HepG2 (cell line): Measurements from ENCODE around the gene DNAJB2. TPM values are rescaled to one million over a fixed set of nuclear protein-coding genes. Genes with fewer than 3 reads are reported as not detected.

ENCODE experiments used
- ATAC-seq: fragments of 200-7000 bp; cut with Tn5 transposase; 3 replicates; pipeline ENCODE4 v1.9.1; 2020; ENCODE audit warnings: mild to moderate bottlenecking, moderate library complexity
- BruUV-seq: library from RNA; stranded (reverse); fragments of 400-500 nt; replicated peaks from 2 replicates; lab custom pipeline; 2021; lab: Mats Ljungman, UMichigan
- CTCF ChIA-PET: fragments of 300-600 bp; formaldehyde crosslinking; extraction: SDS; loops from one replicate; lab custom pipeline; 2021; ENCODE audit warnings: low total read pairs, inconsistent platforms, low intra/inter-chr PET ratio; lab: Yijun Ruan, JAX
- POLR2A ChIA-PET: fragments of 350-600 bp; sonication (Branson Sonifier 250); formaldehyde crosslinking; loops from one replicate; lab custom pipeline; 2020; ENCODE audit warnings: antibody characterized with exemption, inconsistent platforms; lab: Yijun Ruan, JAX
- DNase-seq: peaks from one replicate; pipeline ENCODE4 v3.0.0-alpha.2; 2015; ENCODE audit warnings: low spot score
- FAIRE-seq: peaks from 3 replicates; lab custom pipeline; 2011; peaks lifted over from hg19 to GRCh38; lab: Jason Lieb, UNC
- H2AFZ ChIP-seq: one replicate; pipeline ENCODE4 v1.6.1; 2011; ENCODE audit warnings: low read length, inconsistent platforms
- H3K27ac ChIP-seq: fragments of 300-600 bp; 3 replicates; pipeline ENCODE4 v1.8.0; 2011; ENCODE audit warnings: mixed run types, mild to moderate bottlenecking, mixed read lengths, low read length, inconsistent platforms; ENCODE audit not compliant: insufficient read depth; ENCODE audit errors: extremely low read length
- H3K27me3 ChIP-seq, 2 experiments: fragments of 200-600 bp in 1 of 2; 2 replicates in 1 of 2; 3 replicates in 1 of 2; pipeline versions ENCODE4 v1.6.0 to v1.8.0; 2011; ENCODE audit warnings: low read length in 2 of 2, mild to moderate bottlenecking in 2 of 2, moderate library complexity in 2 of 2, inconsistent platforms in 1 of 2; ENCODE audit not compliant: insufficient read depth in 2 of 2, control insufficient read depth in 1 of 2
- H3K36me3 ChIP-seq, 2 experiments: fragments of 200-600 bp in 1 of 2; replicated peaks in 1 of 2; 2 replicates in 1 of 2; 3 replicates in 1 of 2; pipeline versions ENCODE4 v1.5.1 to v1.8.0; 2011; ENCODE audit warnings: low read length in 2 of 2, inconsistent platforms in 1 of 2; ENCODE audit not compliant: insufficient read depth in 2 of 2, control insufficient read depth in 1 of 2
- H3K4me1 ChIP-seq: 2 replicates; pipeline ENCODE4 v1.5.1; 2012; ENCODE audit warnings: low read length, inconsistent platforms; ENCODE audit not compliant: insufficient read depth
- H3K4me2 ChIP-seq: 2 replicates; pipeline ENCODE4 v1.6.0; 2011; ENCODE audit warnings: low read depth, low read length, inconsistent platforms
- H3K4me3 ChIP-seq, 3 experiments: fragments of 200-600 bp in 1 of 3; sonication (generic), shearing (Covaris generic) in 1 of 3; replicated peaks in 1 of 3; 2 replicates each; pipeline ENCODE4 v1.5.1; 2011 to 2016; ENCODE audit warnings: low read length in 3 of 3, inconsistent platforms in 2 of 3, low read depth in 2 of 3, mild to moderate bottlenecking in 2 of 3, control low read depth in 1 of 3, mixed read lengths in 1 of 3; ENCODE audit not compliant: insufficient read depth in 1 of 3
- H3K79me2 ChIP-seq: one replicate; pipeline ENCODE4 v1.6.1; 2011; ENCODE audit warnings: low read length, inconsistent platforms; ENCODE audit not compliant: insufficient read depth
- H3K9ac ChIP-seq: 2 replicates; pipeline ENCODE4 v1.6.0; 2011; ENCODE audit warnings: mild to moderate bottlenecking, low read depth, low read length, inconsistent platforms; ENCODE audit not compliant: insufficient read depth
- H3K9me3 ChIP-seq: 2 replicates; pipeline ENCODE4 v1.5.1; 2012; ENCODE audit warnings: mild to moderate bottlenecking, low read length
- H4K20me1 ChIP-seq: 2 replicates; pipeline ENCODE4 v1.6.0; 2011; ENCODE audit warnings: inconsistent platforms, mild to moderate bottlenecking, low read length, moderate library complexity; ENCODE audit not compliant: insufficient read depth
- ARNTL ChIP-seq: sonication (generic); formaldehyde crosslinking; IDR thresholded peaks from 2 replicates; pipeline ENCODE4 v1.4.0; 2020; ENCODE audit warnings: mild to moderate bottlenecking, missing genetic modification reagents
- IKZF1 ChIP-seq: fragments of 450-650 bp; IDR thresholded peaks from 2 replicates; pipeline ENCODE4 v1.7.1; 2016
- MAFG ChIP-seq: sonication (generic); formaldehyde crosslinking; IDR thresholded peaks from 2 replicates; pipeline ENCODE4 v1.5.1; 2020; ENCODE audit warnings: mild to moderate bottlenecking, missing genetic modification reagents
- MBD4 ChIP-seq: IDR thresholded peaks from 2 replicates; pipeline ENCODE4 v1.6.1; 2012; ENCODE audit warnings: low read length, inconsistent platforms, borderline replicate concordance
- MIER2 ChIP-seq: IDR thresholded peaks from 2 replicates; pipeline ENCODE4 v1.6.1; 2016; ENCODE audit warnings: missing biosample characterization, missing genetic modification reagents
- MTF2 ChIP-seq: sonication (generic); formaldehyde crosslinking; IDR thresholded peaks from 2 replicates; pipeline ENCODE4 v1.5.0; 2020; ENCODE audit warnings: missing genetic modification reagents, borderline replicate concordance
- NFIB ChIP-seq: sonication (generic); formaldehyde crosslinking; IDR thresholded peaks from 2 replicates; pipeline ENCODE4 v1.9.0; 2021; ENCODE audit warnings: missing genetic modification reagents, mild to moderate bottlenecking, borderline replicate concordance
- NR1H2 ChIP-seq: sonication (generic); formaldehyde crosslinking; IDR thresholded peaks from 2 replicates; pipeline ENCODE4 v1.8.1; 2022; ENCODE audit warnings: low read depth, missing genetic modification reagents, borderline replicate concordance
- RFX5 ChIP-seq: IDR thresholded peaks from 2 replicates; pipeline ENCODE4 v1.6.1; 2011; ENCODE audit warnings: low read depth, low read length, improper control_type of control experiment
- TRIM24 ChIP-seq: sonication (generic); formaldehyde crosslinking; IDR thresholded peaks from 2 replicates; pipeline ENCODE4 v1.8.0; 2022; ENCODE audit warnings: mild to moderate bottlenecking, missing genetic modification reagents
- ZBTB7B ChIP-seq: sonication (generic); formaldehyde crosslinking; IDR thresholded peaks from 2 replicates; pipeline ENCODE4 v1.4.0; 2020; ENCODE audit warnings: missing genetic modification reagents
- ZIK1 ChIP-seq: sonication (generic); formaldehyde crosslinking; IDR thresholded peaks from 2 replicates; pipeline ENCODE4 v1.5.0; 2020; ENCODE audit warnings: mild to moderate bottlenecking, low read depth, missing genetic modification reagents, borderline replicate concordance
- ZNF343 ChIP-seq: sonication (generic); formaldehyde crosslinking; IDR thresholded peaks from 2 replicates; pipeline ENCODE4 v1.4.0; 2020; ENCODE audit warnings: mild to moderate bottlenecking, missing genetic modification reagents
- ZSCAN20 ChIP-seq: sonication (generic); formaldehyde crosslinking; IDR thresholded peaks from 2 replicates; pipeline ENCODE4 v1.4.0; 2020; ENCODE audit warnings: missing genetic modification reagents, mild to moderate bottlenecking, borderline replicate concordance
- ZSCAN22 ChIP-seq: sonication (generic); formaldehyde crosslinking; IDR thresholded peaks from 2 replicates; pipeline ENCODE4 v1.4.0; 2020; ENCODE audit warnings: mild to moderate bottlenecking, missing genetic modification reagents
- WGBS: methylation state at CpG from one replicate; pipeline ENCODE4 v1.1.6; 2017; ENCODE audit warnings: low lambda C conversion rate; 5-methylcytosine and 5-hydroxymethylcytosine counted together
- in situ Hi-C: cut with HindIII; loops from 2 replicates; pipeline ENCODE4 v1.10.0; 2017; ENCODE audit warnings: low pct_unique_long_range_greater_than_20kb; ENCODE audit not compliant: extremely low pct_ligation_motif_present
- intact Hi-C: fragments of 100-400 bp; cut with micrococcal nuclease; formaldehyde crosslinking; loops from one replicate; pipeline ENCODE4 v1.10.0; 2022; ENCODE audit not compliant: unreplicated experiment
- polyA plus RNA-seq, 8 experiments: library from polyadenylated mRNA; depleted of rRNA in 3 of 8; stranded (reverse) in 7 of 8; unstranded in 1 of 8; fragments of >200 nt; fragmentation: Illumina TruSeq in 4 of 8; extraction: Trizol in 4 of 8; gene quantifications; 2 replicates each; pipeline versions ENCODE4 v1.2.1 to v1.2.3, GENCODE V29; 2011 to 2016; ENCODE audit warnings: low read depth in 4 of 8, missing spikeins in 1 of 8, mixed read lengths in 1 of 8; ENCODE audit not compliant: insufficient read depth in 1 of 8
- total RNA-seq, 5 experiments: library from RNA; depleted of rRNA; stranded (reverse); fragments of >200 nt; fragmentation: Illumina TruSeq; extraction: Trizol; gene quantifications; 2 replicates each; pipeline ENCODE4 v1.2.3, GENCODE V29; 2016; ENCODE audit warnings: low read depth in 1 of 5
- TF ChIP-seq, protein P1 (sequence below): IDR thresholded peaks from 2 replicates; pipeline ENCODE4 v1.6.1; 2016; ENCODE audit warnings: low read depth, borderline replicate concordance

The DNAJB2 gene
- total and polyA plus RNA-seq, 2 of the 13 experiments (the other 11 are each of a cell fraction or from before 2014, with no cell fraction given), result 21.3 to 31.1 TPM

DNA sequence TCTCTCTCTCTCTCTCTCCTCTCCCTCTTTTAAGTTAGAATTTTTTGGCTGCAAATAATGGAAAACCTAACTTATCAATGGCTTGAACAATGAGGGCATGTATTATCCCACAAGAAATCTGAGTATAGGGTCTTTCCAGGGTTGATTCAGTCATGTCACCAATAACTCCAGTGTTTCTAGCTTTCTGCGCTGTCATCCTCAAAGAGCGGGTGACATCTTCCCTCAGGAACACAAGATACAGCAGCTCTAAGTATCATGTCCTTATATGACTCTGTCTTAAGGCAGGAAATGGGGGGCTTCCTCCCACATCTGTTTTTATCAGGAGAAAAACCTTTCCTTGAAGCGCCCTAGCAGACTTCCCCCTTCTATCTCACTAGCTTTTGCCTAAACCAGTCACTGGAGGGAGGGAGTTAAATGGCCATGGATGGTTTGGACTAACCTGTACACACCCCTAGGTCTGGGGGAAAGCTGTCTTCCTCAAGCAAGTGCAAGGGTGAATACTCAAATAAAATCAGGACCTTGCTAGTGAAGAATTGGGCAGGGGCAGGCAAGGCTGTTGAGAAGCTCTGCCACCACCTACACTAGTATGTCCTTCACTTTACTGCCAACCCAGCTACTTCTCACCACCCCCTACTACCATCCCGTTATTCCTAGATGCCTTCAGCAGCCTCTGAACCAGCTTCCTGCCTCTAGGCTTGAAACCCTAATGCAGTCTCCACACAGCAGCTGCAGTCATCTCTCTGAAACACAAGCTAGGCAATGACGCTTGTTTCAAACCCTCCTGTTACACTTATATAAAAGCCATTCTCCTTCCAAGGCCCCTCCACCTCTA, 17.9 kb upstream of the DNAJB2 start:
- intact Hi-C loops (no loop called here), in situ Hi-C loops (no loop called here)
- Histone ChIP-seq H3K4me2 (no peak overlapping the region), H3K9me3 (no peaks in the 10 kb centered on the region), H3K79me2 (no peaks in the 10 kb centered on the region), H3K4me1 (peaks cover 9% of the 10 kb centered on the region; the same call in 1 of the 2 replicates), H2AFZ (no peak overlapping the region), H3K4me3 (no peak overlapping the region), H3K27me3 (peaks cover 2 to 38% of the 10 kb centered on the region in 2 experiments; a peak in 4 of 5 replicates), H3K27ac (no peak overlapping the region), H4K20me1 (no peaks in the 10 kb centered on the region), H3K9ac (no peak overlapping the region), H3K36me3 (no peaks in the 10 kb centered on the region)
- peak; percentile 39; the same call in 2 of the 3 replicates for ATAC-seq
- no peak for FAIRE-seq
- TF ChIP-seq ARNTL (CRISPR knock-in tag), result no peak
- TF ChIP-seq ZSCAN20, result no peak
- TF ChIP-seq TRIM24 (CRISPR knock-in tag), result no peak
- TF ChIP-seq MTF2 (CRISPR knock-in tag), result no peak
- no peak for TF ChIP-seq IKZF1
- DNase-seq, result no peak
- ChIA-PET CTCF (no interaction called here), POLR2A (interaction anchor here (1.0 to 3.3 kb wide), 6 partner anchors 9 to 84 kb away, joined by 3 to 21 read pairs (median 3); partner anchors contain the start of genes ANKZF1, ATG9A, CNPPD1 and GLB1L)
- BruUV-seq, result no TSS peak
- 36% methylated on average over 5 of the region's 5 CpGs for WGBS

DNA sequence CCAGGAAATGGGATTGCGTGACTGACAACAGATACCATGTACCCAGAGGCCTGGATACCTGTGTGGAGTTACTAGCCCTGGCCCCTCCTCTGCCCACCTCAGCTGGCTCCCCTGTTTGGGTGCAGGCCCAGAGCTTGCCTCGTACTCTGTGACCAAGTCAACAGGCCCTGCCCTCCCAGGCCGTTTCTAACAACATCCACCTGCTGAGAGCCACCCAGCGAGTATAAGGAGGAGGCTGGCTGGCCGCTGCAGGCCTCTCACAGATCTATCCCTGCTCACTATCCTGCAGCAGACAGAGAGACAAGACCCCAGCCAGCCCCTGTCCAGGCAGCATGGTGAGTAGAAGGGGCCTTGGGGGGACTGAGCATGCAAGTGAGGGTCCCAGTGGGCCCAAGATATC, 12.9 kb upstream of the DNAJB2 start:
- CTCF ChIA-PET, result no interaction called here
- H3K4me2 ChIP-seq, result no peak overlapping the region
- no TSS peak for BruUV-seq
- peaks cover 2 to 25% of the 10 kb centered on the region in 2 experiments; a peak in 2 of 5 replicates for H3K27me3 ChIP-seq
- in situ Hi-C loops, result no loop called here
- H3K27ac ChIP-seq, result no peak overlapping the region
- FAIRE-seq (no peak), DNase-seq (no peak), ATAC-seq (no peak)
- H3K4me1 ChIP-seq, result peaks cover 26% of the 10 kb centered on the region
- POLR2A ChIA-PET, result interaction anchor here (1.4 kb wide), 1 partner anchor 12 kb away, joined by 5 read pairs; the partner anchor contains the start of gene DNAJB2
- no peaks in the 10 kb centered on the region for H3K36me3 ChIP-seq
- TF ChIP-seq, protein P1, sequence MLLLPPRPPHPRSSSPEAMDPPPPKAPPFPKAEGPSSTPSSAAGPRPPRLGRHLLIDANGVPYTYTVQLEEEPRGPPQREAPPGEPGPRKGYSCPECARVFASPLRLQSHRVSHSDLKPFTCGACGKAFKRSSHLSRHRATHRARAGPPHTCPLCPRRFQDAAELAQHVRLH (CRISPR knock-in tag), result no peak
- TF ChIP-seq NR1H2, result no peak
- TF ChIP-seq ZNF343 (CRISPR knock-in tag), result no peak
- TF ChIP-seq RFX5, result no peak
- TF ChIP-seq MBD4, result no peak
- no peak for TF ChIP-seq MIER2
- TF ChIP-seq ZBTB7B, result no peak
- TF ChIP-seq MAFG (CRISPR knock-in tag), result no peak
- no peak for TF ChIP-seq ZIK1 (CRISPR knock-in tag)
- TF ChIP-seq ZSCAN22 (CRISPR knock-in tag), result no peak
- no peak for TF ChIP-seq NFIB (CRISPR knock-in tag)
- no peaks in the 10 kb centered on the region for H3K9me3 ChIP-seq
- H2AFZ ChIP-seq, result no peak overlapping the region
- no peaks in the 10 kb centered on the region for H3K79me2 ChIP-seq
- H3K9ac ChIP-seq, result no peak overlapping the region
- 20% methylated on average over 3 of the region's 5 CpGs for WGBS
- intact Hi-C loops, result no loop called here
- no peak overlapping the region for H3K4me3 ChIP-seq
- H4K20me1 ChIP-seq, result no peaks in the 10 kb centered on the region
